Stimulated activated CD4-positive, alpha-beta T cell treated with anti-CD3 and anti-CD28 coated beads, Interleukin-1b, Interleukin-23, amount 100 ng/mL, for 48 hours (primary cell): ENCODE data around the gene DENR.
"Not testable (repeated sequence)": the region's sequence is repeated elsewhere in the genome, so short reads cannot be mapped to it uniquely, and the experiment has no call there.

Experiments
- DNase-seq: peaks from one replicate; pipeline ENCODE4 v3.0.0-alpha.2; 2020

Gene DENR

DNA sequence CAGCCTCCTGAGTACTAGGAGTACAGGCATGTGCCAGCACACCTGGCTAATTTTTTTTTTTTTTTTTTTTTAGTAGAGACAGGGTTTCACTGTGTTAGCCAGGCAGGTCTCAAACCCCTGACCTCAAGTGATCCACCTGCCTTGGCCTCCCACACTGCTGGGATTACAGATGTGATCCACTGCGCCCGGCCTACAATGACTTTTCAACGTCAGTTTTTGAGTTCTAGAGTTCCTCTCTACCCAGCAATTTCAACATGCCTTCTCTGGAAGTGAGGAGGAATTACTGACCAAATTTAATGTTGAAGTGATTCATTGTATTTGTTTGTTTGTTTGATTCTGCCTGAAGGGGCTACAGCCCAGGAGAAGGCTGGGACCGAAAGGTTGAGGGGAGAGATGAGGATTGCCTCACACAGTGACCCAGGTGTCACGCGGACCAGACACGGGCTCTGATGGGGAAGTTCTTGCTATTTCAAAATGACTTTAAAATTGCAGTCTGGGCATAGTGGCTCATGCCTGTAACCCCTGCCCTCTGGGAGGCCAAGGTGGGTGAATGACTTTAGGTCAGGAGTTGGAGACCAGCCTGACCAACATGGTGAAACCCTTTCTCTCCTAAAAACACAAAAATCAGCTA lies 8.6 kb upstream of the DENR start:
- DNase-seq, result no peak

DNA sequence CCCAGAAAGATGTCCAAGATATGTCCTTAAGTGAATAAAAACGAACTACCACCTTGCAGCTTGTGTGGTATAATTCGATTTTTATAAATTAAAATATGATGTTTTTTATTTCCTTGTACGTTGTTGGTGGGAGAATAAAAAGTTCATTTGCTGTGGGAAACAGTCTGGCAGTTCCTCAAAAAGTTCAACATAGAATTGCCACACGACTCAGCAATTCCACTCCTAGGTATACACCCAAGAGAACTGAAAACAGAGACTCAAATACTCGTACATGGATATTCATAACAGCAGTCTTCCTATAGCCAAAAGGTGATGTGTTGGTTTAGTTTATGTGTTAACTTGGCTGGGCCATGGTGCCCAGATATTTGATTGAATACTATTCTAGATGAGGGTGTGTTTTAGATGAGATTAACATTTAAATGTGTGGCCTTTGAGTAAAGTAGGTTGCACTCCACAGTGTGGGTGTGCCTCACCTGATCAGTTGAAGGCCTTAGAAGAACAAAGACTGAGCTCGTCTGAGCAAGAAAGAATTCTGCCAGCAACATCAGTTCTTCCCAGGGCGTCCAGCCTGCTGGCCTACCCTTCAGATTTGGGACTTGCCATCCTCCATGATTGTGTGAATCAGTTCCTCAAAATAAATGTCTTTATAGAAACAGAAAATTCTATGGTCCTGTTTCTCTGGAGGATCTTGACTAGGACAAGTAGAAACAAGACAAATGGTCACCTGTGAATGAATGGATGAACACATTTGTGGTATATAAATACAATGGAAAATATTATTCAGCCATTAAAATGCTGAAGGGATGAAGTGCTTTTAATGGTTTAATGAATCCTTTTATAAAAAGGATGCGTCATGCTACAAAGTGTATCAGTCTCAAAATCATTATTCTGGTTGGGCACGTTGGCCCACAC lies 5.1 kb upstream of the DENR start:
- DNase-seq, result no peak

DNA sequence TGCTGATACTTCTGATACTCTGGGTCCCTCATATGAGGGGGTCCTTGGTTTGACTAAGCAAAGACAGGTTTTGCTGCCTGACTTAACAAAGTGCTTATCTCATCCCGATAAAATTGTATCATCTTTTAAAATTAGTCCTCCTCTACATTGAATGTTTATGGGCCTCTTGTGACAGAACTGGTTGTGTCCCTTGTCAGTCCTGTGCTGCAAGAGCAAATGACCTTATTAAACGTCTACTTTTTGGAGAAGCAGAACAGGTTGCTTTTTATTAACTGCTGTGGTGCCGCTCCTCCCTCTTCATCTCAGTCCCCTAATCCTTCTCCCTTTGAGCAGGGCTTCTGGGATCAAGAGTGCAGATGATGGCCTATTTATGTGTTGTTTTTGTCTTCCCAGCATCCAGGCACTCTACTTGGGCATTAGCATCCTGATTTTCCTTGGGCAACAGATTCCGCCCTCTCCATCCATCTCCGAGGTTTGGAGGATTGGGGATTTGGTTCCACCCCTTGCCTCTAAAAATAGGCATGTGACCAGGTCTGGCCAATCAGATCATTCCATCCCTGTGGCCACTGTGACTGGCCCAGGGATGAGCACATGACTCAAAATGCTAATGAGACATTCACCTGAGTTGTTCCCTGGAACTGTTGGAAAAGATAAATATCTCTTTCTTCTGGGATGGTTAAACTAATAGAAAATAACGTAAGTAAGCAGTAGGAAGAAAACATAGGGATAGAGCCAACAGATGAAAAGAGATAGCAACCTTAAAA lies 2.9 kb upstream of the DENR start:
- DNase-seq, result no peak

DNA sequence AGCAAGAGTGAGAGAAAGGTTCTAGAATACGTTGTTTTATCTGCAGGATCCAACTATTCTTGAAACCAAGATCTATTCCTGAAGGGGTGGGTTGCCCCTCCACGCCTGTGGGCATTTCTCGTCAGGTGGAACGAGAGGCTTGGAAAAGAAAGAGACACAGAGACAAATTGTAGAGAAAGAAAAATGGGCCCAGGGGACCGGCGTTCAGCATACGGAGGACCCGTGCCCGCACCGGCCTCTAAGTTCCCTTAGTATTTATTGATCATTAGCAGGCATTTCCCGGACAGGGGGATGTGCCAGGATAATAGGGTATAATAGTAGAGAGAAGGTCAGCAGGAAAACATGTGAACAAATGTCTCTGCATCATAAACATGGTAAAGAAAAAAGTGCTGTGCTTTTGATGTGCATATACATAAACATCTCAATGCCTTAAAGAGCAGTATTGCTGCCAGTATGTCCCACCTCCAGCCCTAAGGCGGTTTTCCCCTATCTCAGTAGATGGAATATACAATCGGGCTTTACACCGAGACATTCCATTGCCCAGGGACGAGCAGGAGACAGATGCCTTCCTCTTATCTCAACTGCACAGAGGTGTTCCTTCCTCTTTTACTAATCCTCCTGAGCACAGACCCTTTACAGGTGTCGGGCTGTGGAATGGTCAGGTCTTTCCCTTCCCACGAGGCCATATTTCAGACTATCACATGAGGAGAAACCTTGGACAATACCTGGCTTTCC lies 1.7 kb upstream of the DENR start:
- DNase-seq, result not testable (repeated sequence)

DNA sequence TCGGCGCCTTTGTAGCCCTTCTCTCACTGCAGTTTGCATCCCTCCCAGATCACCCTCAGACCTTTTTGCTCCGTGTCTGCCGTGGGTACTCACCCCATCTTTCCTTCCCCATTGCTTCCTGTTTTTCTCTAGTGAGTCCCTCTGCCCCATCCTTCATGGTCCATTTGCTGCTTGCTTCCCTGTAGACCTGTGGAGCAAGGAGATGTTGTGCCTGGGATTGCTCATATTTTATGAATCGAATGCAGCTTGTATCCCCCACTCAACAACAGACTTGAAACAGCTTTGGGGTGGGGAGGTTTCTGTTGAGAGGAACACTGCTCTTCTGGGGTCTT lies 661 bp downstream of the DENR start:
- no peak for DNase-seq

DNA sequence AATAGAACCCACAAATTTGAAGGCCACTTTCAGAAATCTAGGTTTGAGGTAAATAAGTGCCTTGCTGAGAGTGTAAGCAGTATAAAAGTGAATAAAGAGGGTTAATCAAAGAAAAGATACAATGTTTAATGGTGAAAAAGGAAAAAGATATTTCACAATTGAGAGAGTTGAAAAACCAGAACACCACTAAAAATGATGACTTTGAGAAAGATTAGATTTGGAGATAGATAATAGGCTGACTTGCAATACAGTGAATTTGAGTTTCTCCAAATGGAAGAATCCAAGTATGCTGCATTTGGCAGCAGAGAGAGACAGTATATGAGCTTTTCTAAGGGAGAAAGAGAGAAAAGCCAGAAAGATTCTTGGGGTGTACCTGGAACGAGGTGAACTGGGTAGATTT lies 2.2 kb downstream of the DENR start:
- DNase-seq, result no peak

DNA sequence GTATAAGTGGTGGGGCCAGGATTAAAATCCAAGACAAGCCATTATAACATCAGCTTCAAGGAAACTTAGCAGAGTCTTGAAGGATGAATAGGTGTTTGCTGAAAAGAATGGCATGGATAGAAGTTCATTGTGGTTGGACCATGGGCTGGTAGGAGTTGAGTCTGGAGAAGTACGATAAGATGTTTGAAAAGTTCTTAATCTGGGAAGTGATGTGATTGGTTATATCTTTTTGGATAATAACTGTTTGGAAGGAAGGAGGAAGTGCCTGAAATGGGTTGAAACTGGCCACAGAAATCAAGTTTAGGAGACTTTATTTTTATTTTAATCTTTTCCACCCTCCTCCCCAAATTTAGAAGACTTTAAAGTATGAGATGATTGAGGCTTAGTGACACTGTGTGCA lies 4.9 kb downstream of the DENR start:
- no peak for DNase-seq

DNA sequence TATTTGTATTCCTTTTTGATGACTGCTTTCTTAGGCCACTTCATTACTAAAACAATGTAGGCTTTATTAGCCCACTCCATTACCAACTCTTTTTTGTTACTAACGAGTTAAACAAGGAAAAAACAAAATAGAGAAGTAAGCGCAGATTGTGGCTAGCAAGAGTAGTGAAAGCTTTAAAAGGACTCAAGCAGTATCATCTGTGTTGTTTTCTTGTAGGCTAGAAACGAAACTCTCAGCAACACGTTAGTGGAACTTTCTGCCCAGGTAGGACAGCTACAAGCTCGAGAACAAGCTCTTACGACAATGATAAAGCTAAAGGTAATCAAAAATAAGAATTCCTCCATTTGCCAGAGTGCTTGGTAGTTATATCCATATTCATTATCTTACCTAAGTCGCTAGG lies 32.9 kb downstream of the DENR start:
- DNase-seq, result no peak

DNA sequence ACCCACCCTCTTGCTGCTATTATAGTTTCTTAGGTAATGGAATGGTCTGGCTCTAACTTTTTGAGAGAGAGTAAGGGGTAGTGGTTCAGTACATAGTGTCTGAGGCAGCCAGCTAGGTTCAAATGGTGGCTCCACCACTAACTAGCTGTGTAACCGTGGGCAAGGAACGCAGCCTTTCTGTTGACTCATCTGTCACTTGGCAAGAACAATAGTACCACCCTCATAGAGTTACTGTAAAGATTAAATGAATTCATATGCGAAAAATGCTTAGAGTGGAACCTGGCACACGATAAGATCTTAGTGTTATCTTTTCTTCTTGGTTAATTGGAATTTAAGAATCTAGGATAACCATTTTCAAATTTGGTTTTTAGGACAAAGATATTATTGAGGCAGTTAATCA lies 35.8 kb downstream of the DENR start:
- no peak for DNase-seq

DNA sequence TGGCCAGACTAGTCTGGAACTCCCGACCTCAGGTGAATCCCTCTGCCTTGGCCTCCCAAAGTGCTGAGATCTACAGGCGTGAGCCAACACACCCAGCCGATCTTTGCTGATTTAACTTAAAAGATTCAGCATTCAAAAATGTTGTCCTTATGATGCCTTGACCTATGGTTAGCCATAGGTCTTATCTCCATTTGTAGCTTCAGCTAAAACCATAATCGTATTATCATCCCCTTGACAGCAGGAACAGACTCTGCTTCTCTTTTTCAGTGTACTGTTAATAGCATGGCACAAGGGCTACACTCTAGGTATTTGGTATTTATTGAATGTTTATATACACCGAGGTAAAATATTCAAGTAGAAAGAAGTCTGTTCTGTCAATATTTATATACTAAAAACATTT lies 37.0 kb downstream of the DENR start:
- DNase-seq, result no peak

DNA sequence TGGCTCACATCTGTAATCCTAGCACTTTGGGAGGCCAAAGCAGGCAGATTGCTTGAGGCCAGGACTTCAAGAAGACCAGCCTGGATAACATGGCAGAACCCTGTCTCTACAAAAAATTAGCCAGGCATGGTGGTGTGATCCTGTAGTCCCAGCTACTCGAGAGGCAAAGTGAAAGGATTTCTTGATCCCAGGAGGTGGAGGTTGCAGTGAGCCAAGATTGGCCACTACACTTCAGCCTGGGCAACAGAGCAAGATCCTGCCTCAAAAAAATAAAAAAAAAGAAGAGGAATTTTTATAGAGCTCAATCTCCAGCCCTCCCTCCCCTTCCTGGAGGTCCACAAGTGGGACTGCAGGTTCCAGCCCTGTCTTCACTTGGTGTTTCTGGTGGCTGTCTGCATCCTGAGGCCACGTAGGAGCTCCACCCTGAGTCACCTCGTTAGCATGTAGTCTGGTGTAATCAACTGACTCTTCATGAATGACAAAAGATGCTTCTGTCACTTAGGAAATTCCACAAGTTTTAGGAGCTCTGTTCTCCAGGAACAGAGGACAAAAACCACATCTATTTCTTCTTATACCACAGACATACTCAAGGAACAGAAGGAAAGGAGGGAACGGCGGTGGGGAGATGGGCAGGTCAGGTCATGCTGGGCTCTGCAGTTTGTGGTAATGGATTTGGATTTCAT lies 37.9 kb downstream of the DENR start:
- no peak for DNase-seq

DNA sequence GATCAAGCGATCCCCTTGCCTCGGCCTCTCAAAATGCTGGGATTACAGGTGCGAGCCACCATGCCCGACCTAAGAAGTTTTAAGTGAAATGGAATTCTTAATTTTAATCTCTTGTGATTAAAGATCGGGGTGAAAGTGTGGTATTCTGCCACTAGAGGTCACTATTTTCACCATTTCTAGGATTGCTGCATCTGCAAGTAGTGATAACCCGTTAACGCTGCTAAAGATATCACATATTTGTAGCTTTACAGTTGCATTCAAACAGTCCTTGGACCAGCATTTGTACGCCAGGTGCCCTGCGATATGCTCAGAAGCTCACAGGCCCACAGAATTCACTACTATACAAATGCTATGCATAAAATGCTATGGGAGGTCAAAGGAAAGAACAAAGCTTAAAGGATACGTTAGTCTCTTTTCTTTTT lies 41.1 kb downstream of the DENR start:
- DNase-seq, result no peak

DNA sequence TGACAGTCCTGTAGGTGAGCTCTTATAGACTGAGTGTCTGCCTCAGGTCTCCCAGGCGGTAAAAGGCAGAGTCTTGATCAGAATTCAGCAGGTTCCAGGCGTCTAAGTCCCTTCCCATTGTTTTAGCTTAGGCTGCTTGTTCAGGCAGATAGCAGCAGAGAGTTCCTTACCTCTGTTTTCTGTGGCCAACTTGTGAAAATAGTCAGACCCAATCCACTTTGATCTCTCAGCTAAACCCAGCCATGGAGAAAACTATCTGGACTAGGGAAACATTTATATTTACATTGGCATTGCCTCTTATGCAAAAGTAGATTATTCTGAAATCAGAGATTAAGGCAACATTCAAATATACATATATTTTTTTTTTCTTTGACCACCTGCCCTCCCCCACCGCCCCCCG lies 43.2 kb downstream of the DENR start:
- no peak for DNase-seq

DNA sequence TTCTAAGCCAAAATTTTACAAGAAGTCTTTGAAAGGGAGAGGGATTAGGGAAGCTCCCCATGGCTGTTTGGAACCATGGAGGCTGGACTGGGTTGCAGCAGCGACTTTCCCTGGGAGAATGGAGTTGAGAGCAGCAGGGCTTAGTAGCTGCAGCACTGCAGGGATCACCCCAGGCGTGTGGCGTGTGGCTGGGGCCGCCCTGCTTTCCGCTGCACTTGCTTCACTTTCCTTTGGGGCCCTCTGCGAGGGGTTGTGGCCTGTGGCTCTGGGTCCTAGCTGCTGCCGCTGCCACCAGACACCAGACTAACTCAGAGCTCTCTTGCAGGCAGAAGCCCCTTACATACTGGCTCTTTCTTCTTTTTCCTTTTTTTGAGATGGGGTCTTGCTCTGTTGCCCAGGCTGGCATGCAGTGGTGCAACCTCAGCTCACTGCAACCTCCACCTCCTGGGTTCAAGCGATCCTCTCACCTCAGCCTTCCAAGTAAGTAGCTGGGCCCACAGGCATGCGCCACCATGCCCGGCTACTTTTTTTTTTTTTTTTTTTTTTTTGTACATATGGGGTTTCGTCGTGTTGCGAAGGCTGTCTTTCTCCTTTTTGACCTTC lies 47.1 kb downstream of the DENR start:
- no peak for DNase-seq

DNA sequence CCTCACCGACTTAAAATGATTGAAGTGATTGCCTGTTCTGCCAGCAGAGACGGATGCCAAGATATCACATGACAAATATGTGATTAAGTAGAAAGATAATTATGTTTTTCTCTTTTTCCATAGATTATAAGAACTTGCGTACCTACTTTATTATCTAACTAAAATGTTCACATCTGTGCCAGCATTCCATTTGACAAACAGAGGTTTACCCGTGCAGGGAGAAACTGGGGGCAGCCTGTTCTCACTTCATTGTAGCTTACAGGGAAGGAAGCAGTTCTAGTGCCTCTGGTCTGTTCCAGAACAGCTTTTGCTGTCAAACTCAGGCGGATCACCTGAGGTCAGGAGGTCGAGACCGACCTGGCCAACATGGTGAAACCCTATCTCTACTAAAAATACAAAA lies 51.3 kb downstream of the DENR start:
- no peak for DNase-seq

DNA sequence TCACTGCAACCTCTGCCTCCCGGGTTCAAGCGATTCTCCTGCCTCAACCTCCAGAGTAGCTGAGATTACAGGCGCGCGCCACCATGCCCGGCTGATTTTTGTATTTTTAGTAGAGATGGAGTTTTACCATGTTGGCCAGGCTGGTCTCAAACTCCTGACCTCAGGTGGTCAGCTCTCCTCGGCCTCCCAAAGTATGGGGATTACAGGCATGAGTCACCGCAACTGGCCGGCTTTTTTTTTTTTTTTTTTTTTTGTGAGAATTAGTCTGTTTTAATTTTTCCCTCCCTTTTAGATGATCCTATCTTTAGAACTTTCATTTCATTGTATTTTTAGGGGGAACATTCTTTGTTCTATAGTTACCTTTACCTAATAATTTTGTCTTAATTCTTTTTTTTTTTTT lies 52.3 kb downstream of the DENR start:
- DNase-seq, result not testable (repeated sequence)

DNA sequence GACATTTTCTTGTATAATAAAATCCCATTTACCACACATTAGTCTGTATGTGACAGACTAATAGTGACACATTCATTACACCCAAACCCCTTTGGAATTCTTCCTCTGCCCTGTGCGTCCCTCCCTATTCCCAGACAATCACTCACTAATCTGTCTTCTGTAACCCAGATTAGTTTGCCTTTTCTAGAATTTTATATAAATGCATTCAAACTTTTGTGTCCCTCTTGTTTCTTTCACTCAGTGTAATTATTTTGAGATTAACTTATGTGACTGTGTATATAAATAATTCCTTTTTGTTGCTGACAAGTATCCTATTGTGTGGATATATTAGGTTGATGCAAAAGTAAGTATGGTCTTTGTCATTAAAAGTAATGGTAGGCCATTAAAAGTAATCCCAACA lies 55.0 kb downstream of the DENR start:
- no peak for DNase-seq

DNA sequence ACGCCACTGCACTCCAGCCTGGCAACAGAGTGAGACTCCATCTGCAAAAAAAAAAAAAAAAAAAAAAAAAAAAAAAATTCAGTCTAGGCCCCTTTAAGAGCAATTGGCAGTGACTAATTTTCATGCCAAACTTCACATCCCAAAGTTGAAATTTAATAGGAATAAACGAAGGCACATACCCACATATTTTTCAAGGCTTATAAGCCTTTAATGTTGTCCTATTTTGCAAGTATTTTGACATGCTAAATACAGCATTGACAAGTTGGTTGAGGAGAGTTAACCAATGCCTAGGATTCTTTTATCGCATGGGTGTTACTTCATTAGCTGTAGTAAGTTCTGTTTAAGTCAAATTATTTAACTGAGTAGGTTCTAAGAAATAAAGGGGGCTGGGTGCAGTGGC lies 59.2 kb downstream of the DENR start:
- no peak for DNase-seq

DNA sequence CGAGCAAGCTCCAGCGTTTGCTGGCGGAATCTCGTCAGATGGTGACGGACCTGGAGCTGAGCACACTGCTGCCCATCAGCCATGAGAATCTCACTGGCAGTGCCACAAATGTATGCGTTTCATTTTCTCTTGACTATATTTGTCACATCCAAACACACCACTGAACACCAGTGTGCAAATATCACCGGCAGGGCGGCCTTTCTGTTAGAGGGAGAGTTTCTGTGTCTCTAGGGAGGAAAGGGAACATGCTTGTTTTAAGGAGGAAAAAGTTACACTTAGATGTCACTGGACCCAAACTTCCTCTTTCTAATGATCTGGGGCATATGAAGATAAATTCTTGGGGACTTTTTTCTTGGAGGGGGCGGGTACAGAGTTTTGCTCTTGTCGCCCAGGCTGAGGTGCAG lies 60.7 kb downstream of the DENR start:
- no peak for DNase-seq

DNA sequence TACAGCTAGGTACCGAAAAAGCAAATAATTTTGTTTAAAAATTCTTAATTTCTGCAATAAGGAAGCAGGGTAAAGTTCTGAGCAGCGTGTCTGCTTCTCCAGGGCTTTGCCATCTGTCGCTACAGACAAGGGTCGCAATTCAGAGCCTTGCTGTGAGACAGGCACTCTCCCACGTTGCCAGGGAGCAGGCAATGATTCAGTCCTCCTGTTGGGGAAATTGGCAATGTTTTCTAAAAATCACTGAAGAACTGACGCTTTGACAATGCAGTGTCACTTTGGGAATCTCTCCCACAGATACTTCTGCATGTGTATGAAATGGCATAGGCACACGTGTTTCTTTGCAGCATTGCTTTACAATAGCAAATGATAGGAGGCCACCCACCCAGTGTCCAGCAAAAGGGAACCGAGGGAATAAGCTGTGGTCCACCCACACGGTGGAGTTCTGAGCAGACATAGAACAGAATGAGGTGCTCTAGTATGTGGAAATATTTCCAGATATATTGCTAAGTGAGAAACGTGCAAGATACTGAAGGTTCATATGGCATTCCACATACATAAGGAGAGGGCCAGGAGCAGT lies 66.7 kb downstream of the DENR start:
- no peak for DNase-seq

DNA sequence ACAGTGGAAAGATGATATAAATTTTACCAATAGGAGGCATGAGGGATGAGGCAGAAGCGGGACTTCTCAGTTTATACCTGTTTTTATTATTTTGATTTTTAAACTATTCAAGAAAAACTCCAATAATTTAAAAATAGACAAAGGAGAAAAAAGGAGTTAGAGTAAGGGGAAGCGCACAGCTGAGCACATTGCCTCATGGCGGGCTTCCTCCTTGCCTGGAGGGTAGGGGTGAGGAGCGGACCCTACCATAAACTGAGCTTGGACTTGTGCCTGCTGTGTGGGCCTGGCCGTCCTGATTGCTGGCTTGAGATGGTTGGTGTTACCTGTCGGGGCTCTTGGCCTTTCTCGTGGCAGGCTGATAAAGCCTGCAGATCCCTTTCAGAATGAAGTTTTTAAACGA lies 67.5 kb downstream of the DENR start:
- DNase-seq, result no peak
